ENCODE measurements around the gene HIPK3.
"Not testable (repeated sequence)": the region's sequence is repeated elsewhere in the genome, so short reads cannot be mapped to it uniquely, and the experiment has no call there.

Gene HIPK3

DNA sequence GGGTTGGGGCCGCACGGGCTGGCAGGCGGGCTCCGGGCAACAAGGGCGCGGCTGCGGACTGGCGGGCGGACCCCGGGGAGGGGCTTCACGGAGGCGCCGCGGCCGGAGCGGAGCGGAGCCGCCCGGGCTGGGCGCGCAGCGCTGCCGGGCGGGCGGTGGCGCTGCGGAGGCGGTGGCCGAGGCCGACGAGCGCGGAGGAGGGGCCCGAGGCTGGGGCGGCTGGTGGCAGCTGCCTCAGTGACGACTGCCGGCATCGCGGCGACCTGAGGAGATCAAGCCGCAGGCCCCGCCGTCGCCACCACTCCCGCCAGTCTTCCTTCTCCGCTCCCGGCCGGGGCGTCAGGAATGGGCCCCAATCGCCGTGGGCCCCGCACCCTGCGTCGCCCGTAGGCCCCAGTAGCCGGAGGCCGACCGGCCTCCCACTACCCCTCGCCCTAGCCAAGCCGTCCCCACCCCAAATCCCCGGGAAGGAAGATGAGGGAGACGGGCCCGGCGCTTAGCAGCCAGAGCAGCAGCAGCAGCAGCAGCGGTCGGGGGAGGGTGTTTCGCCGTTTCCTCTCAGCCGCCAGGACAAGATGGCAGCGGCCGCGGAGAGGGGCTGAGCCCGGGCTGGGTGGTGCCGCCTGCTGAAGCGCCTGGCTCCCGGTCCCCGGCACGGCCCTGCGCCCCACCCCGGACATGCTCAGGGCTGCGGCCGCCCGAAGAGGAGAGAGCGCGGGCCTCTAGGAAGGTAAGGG lies at the start of gene HIPK3:
Gene HIPK3 (plus strand): TSS at position 222 of the 737 bp plus-strand sequence.
- peak within 1 kb of the TSS; percentile 96 for H3K4me3 Mint-ChIP-seq
- DNase-seq (ENCODE audit: low spot score in 2 of 2) (peak; percentile 72 to 89), ATAC-seq (peak; percentile 87)
- H3K4me1 Mint-ChIP-seq, result peaks cover 30% of the 10 kb centered on the region
- H3K36me3 Mint-ChIP-seq, result peaks cover 24% of the 10 kb centered on the region
- peak within 1 kb of the TSS; percentile 97 for H3K27ac Mint-ChIP-seq
- H3K9me3 Mint-ChIP-seq, result no peaks in the 10 kb centered on the region

DNA sequence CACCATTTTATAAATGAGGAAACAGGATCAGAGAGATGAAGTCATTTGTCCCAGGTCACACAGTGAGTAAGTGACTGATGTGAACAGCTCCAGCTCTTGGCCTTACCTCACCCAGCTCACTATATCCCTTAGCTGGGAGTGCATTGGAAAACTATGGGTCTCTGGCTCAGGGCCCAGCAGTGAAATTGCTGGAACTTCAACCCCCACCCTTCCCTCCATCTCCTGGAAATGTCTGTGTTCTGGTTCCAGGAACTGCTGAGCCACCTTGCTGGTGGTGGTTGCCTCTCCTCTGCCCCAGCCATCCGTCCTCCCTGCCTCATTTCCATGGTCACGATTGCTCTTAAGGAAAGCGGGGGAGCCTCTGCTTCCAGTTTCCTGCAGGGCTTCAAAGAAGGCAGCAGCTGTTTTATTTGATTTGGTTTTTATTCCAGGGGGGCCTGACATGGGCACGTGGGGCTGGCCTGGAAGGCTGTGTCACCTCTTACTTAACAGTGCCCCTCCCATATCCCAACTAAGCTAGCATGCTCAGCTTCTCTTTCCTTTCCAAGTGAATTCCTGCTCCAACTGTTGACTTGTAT lies 49.7 kb upstream of the HIPK3 start:
- H3K36me3 Mint-ChIP-seq, result no peaks in the 10 kb centered on the region
- DNase-seq (ENCODE audit: low spot score in 2 of 2) (no peak), ATAC-seq (no peak)
- no peak overlapping the region for H3K27ac Mint-ChIP-seq
- no peak overlapping the region for H3K4me3 Mint-ChIP-seq
- H3K4me1 Mint-ChIP-seq, result no peaks in the 10 kb centered on the region
- no peaks in the 10 kb centered on the region for H3K9me3 Mint-ChIP-seq

- DNase-seq (ENCODE audit: low spot score in 2 of 2), result no peak
- Mint-ChIP-seq H3K27ac (no peak overlapping the region), H3K9me3 (no peaks in the 10 kb centered on the region), H3K36me3 (peaks cover 5% of the 10 kb centered on the region), H3K4me3 (no peak overlapping the region), H3K4me1 (no peaks in the 10 kb centered on the region)
- no peak for ATAC-seq
These were observed 49.0 kb upstream of the HIPK3 start for GRCh38 chr11:33208150-33208549.

DNA sequence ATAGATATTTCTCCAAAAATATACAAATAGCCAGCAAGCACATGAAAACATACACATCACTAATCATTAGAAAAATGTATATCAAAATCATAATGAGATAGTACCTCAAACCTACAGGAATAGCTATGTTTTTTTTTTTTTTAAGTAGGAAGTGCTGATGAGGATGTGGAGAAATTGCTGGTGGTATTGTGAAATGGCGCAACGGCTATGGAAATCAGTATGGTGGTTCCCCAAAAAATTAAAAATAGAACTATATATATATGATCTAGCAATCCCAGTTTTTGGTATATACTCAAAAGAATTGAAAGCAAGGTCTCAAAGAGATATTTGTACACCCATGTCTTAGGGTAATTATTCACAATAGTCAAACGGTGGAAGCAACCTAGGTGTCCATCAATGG lies 46.0 kb upstream of the HIPK3 start:
- no peak for ATAC-seq
- Mint-ChIP-seq H3K9me3 (no peaks in the 10 kb centered on the region), H3K36me3 (peaks cover 5% of the 10 kb centered on the region), H3K4me1 (no peaks in the 10 kb centered on the region), H3K27ac (no peak overlapping the region), H3K4me3 (no peak overlapping the region)
- no peak for DNase-seq (ENCODE audit: low spot score in 2 of 2)

- Mint-ChIP-seq H3K36me3 (peaks cover 5% of the 10 kb centered on the region), H3K27ac (no peak overlapping the region), H3K4me3 (no peak overlapping the region), H3K4me1 (no peaks in the 10 kb centered on the region), H3K9me3 (no peaks in the 10 kb centered on the region)
- ATAC-seq (no peak), DNase-seq (ENCODE audit: low spot score in 2 of 2) (no peak)
These were observed 45.6 kb upstream of the HIPK3 start for GRCh38 chr11:33211580-33211979.

GRCh38 chr11:33214187-33214586 lies 43.0 kb upstream of the HIPK3 start:
- Mint-ChIP-seq H3K27ac (no peak overlapping the region), H3K4me1 (no peaks in the 10 kb centered on the region), H3K36me3 (peaks cover 5% of the 10 kb centered on the region), H3K4me3 (no peak overlapping the region), H3K9me3 (no peaks in the 10 kb centered on the region)
- DNase-seq (ENCODE audit: low spot score in 2 of 2) (no peak), ATAC-seq (no peak)

GRCh38 chr11:33214767-33215166 lies 42.4 kb upstream of the HIPK3 start:
- peaks cover 5% of the 10 kb centered on the region for H3K36me3 Mint-ChIP-seq
- H3K27ac Mint-ChIP-seq, result no peak overlapping the region
- ATAC-seq (no peak), DNase-seq (ENCODE audit: low spot score in 2 of 2) (no peak)
- no peaks in the 10 kb centered on the region for H3K9me3 Mint-ChIP-seq
- no peak overlapping the region for H3K4me3 Mint-ChIP-seq
- no peaks in the 10 kb centered on the region for H3K4me1 Mint-ChIP-seq

DNA sequence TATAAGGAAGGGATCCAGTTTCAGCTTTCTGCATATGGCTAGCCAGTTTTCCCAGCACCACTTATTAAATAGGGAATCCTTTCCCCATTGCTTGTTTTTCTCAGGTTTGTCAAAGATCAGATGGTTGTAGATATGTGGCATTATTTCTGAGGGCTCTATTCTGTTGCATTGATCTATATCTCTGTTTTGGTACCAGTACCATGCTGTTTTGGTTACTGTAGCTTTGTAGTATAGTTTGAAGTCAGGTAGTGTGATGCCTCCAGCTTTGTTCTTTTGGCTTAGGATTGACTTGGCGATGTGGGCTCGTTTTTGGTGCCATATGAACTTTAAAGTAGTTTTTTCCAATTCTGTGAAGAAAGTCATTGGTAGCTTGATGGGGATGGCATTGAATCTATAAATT lies 40.5 kb upstream of the HIPK3 start:
- DNase-seq (ENCODE audit: low spot score in 2 of 2); ATAC-seq; H3K27ac Mint-ChIP-seq; H3K36me3 Mint-ChIP-seq; H3K4me1 Mint-ChIP-seq; H3K9me3 Mint-ChIP-seq; H3K4me3 Mint-ChIP-seq: not testable (repeated sequence)

DNA sequence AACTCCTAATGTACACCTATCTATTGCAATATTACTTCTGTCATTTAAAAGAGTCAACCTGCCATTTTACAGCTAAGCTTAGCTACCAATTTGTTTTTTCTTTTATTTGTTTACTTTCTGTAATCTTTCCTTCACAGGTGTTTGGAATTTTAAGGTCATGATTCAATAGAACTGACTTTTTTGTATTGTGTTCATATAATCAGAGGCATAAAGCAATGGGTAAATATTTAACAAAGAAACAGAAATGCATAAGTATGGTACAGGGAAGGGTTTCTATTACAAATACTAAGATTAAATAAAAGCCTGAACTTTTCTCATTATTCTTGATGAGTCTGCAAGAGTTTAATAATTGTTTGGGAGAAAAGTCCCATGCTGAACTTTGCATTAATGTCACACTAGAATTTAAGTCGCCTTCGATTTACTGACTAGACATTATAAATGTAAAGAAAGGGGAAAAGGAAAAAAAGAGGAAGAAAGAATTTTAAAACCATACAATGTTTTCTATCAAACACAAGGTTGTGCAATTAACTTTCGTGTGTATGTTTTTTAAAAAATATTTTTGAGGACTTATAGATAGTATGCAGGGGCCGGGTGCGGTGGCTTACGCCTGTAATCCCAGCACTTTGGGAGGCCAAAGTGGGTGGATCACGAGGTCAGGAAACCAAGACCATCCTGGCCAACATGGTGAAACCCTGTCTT lies 35.0 kb upstream of the HIPK3 start:
- Mint-ChIP-seq H3K36me3 (no peaks in the 10 kb centered on the region), H3K4me1 (no peaks in the 10 kb centered on the region), H3K9me3 (no peaks in the 10 kb centered on the region), H3K4me3 (no peak overlapping the region), H3K27ac (no peak overlapping the region)
- ATAC-seq (no peak), DNase-seq (ENCODE audit: low spot score in 2 of 2) (no peak)

DNA sequence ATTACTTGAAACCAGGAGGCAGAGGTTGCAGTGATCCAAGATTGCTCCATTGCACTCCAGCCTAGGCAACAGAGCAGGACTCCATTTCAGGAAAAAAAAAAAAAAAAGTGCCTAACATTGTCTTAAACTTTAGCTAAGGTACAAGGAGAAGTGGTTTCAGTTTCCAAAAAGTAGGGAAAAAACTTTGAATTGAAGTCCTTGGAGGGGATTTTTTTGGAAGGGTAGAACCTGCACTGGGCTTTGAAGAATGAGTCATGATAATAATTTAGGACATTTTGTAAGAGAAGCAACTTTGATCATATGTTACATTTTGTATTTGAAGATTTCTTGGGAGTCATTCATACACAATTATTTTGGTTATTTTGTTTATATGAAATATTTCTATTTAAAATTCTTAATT lies 31.8 kb upstream of the HIPK3 start:
- no peak for ATAC-seq
- no peak for DNase-seq (ENCODE audit: low spot score in 2 of 2)
- Mint-ChIP-seq H3K9me3 (no peaks in the 10 kb centered on the region), H3K4me1 (no peaks in the 10 kb centered on the region), H3K4me3 (no peak overlapping the region), H3K36me3 (no peaks in the 10 kb centered on the region), H3K27ac (no peak overlapping the region)

DNA sequence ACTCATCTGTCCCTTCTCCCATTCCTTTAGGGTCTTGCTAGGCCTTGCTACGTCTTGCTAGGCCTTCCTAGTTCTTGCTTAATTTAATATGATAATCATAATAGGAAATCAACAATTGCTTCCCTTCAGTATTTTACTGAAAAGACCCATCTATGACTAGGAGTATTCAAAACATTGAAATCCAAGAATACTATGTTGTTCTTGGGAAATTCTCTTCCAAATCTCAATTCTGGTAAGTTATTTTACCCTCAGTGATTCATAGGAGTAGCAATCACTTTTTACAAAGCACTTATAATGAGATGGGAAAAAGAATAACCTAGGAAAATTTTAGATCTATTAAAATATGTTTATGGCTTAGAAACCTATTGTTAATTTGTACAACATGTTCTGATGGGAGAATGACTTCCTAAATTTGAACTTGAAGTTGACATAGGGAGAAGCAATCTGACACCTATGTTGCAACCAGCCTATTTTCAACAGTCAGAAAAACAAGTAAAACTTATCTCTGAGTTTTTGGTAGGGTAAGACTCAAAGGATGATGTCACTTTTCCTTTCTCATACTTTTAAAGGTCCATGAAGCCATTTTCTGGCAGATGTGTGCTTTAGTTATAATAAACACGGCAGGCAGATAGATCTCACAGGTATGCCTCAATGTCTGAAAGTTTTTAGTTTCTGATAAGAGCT lies 29.5 kb upstream of the HIPK3 start:
- H3K36me3 Mint-ChIP-seq, result no peaks in the 10 kb centered on the region
- ATAC-seq (no peak), DNase-seq (ENCODE audit: low spot score in 2 of 2) (no peak)
- no peak overlapping the region for H3K4me3 Mint-ChIP-seq
- H3K9me3 Mint-ChIP-seq, result no peaks in the 10 kb centered on the region
- no peak overlapping the region for H3K27ac Mint-ChIP-seq
- no peaks in the 10 kb centered on the region for H3K4me1 Mint-ChIP-seq

GRCh38 chr11:33234397-33235190 lies 22.6 kb upstream of the HIPK3 start:
- no peak overlapping the region for H3K4me3 Mint-ChIP-seq
- no peaks in the 10 kb centered on the region for H3K9me3 Mint-ChIP-seq
- H3K4me1 Mint-ChIP-seq, result no peaks in the 10 kb centered on the region
- no peak overlapping the region for H3K27ac Mint-ChIP-seq
- DNase-seq (ENCODE audit: low spot score in 2 of 2), result no peak
- H3K36me3 Mint-ChIP-seq, result no peaks in the 10 kb centered on the region
- ATAC-seq, result no peak

GRCh38 chr11:33237039-33237597 lies 20.1 kb upstream of the HIPK3 start:
- no peak for DNase-seq (ENCODE audit: low spot score in 2 of 2)
- H3K4me1 Mint-ChIP-seq, result no peaks in the 10 kb centered on the region
- H3K27ac Mint-ChIP-seq, result no peak overlapping the region
- ATAC-seq, result no peak
- H3K36me3 Mint-ChIP-seq, result no peaks in the 10 kb centered on the region
- no peaks in the 10 kb centered on the region for H3K9me3 Mint-ChIP-seq
- H3K4me3 Mint-ChIP-seq, result no peak overlapping the region

DNA sequence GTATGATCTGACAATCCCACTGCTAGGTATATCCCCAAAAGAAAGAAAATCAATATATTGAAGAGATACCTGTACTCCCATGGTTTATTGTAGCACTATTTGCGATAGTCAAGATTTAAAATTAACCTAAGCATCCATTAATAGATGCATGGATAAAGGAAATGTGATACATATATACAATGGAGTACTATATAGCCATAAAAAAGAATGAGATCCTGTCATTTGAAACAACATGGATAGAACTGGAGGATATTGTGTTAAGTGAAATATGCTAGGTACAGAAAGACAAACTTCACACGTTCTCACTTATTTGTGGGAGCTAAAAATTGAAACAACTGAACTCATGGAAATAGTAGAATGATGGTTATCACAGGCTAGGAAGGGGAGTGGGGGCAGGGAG lies 14.6 kb upstream of the HIPK3 start:
- Mint-ChIP-seq H3K4me1 (no peaks in the 10 kb centered on the region), H3K27ac (no peak overlapping the region), H3K9me3 (no peaks in the 10 kb centered on the region), H3K4me3 (no peak overlapping the region), H3K36me3 (no peaks in the 10 kb centered on the region)
- ATAC-seq, result no peak
- no peak for DNase-seq (ENCODE audit: low spot score in 2 of 2)

- H3K36me3 Mint-ChIP-seq; H3K9me3 Mint-ChIP-seq; H3K4me3 Mint-ChIP-seq; ATAC-seq; H3K4me1 Mint-ChIP-seq; H3K27ac Mint-ChIP-seq; DNase-seq (ENCODE audit: low spot score in 2 of 2): not testable (repeated sequence)
These were observed 13.5 kb upstream of the HIPK3 start for GRCh38 chr11:33243654-33244053.
